Islet of Langerhans (tissue), 1 donor: ENCODE results near the gene NCEH1.
A peak's percentile ranks its signal among the peaks of the same experiment; 100 is the strongest.
"Not testable (repeated sequence)": the region's sequence is repeated elsewhere in the genome, so short reads cannot be mapped to it uniquely, and the experiment has no call there.

Experiments used
- FAIRE-seq: peaks from one replicate; lab custom pipeline; 2011; peaks lifted over from hg19 to GRCh38; lab: Jason Lieb, UNC

The NCEH1 gene

DNA sequence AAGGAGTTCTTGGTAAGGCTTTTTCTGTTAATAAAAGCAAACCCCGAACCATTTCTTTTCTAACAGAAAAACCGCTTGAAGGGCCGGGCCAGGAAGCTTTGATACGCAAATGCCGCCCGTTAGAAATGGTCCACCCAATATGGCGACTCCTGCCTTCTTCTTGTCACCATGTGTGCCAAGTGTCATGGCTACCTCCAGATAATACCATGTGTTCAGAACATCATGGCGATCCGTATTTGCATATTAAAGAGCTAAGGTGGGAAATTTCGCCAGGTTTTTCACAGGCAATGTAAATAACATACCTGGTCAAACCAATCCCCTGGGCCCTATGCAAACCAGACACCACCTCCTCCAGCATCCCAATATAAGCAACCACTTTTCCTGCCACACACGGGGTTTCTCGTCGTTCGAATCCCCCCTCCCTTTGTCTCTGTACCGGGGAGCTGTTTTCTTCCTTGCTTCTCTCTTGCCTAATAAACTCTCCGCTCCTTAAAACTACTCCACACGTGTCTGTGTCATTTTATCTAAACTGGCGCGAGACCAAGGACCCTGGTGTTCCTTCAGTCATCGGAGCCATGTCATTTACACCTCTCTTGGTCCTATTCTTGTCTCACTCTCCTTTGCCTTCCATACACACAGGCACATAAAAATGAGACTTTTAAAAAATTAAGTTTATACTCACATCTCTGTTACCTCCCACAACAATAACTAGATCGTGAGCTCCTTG lies 34.5 kb downstream of the NCEH1 start:
- FAIRE-seq = no peak

DNA sequence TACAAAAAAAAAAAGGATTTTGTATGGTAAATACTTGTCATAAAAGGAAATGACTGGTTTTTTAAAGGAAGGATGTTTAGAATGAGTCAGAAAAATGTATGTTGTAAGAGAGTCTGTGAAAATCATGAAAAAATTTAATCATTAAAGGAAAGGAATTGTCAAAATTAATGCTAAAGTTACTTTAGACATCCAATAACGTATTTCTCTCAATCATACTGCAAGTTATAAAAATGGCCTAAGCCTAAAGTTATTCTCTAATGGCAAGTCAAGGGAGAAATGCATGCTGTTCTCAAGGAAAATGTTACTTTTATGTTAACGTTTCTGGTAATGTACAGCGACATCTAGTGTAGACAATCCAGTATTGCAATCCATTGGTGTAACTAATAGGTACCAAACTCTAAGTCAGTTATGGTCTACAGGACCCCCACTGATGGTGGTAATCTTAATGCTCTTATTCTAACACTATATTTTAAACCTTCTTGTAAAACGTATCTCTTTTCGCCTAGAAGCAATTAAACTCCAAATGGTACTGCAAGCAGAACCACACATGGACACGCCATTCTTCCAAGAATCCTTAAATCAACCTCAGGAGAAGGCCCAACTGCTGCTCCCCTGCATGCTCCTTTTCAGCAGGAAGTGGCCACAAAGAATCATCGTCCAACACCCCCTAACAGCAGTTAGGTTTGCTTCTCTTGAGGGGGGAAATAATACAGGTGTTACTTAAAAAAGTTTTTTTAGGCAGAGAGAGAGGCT lies 35.2 kb downstream of the NCEH1 start:
- FAIRE-seq = peak; percentile 81

DNA sequence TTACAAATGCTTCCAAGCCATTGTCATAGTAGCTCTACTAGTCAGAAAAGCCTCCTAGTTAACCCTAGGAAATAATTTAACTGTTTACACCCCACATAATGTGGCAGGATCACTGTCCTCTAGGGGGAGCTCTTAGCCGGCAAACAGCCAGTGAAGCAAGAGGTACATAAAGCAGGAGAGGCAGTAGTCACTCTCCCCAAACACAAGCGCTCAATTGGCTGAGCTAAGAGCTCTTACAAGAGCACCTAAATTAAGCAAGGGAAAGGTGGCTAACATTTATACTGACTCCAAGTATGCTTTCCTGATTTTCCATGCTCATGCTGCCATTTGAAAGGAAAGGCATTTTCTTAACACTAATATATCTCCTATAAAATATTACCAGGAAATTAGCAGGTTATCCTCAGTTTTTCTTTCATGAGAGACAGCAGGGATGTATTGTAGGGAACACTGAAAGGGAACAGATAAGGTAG lies 37.6 kb downstream of the NCEH1 start:
- no peak for FAIRE-seq

DNA sequence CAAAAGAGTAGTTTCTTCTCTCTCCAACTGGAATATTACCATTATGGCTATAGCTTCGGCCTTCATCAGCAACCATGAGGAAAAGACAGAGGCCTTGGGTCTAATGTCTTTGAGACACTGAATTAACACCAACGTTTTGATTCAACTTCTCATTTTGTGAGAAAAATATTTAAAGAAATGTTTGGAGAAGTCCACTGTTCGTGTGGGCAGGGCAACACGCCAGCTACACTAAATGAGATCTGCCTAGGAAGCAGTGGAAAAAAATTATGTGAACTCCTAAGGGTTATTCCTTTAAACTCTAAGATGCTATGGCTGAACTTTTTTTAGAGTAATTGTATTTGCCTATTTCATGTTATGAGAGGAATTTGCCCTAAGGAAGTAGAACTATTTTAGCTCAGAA lies 41.8 kb downstream of the NCEH1 start:
- no peak for FAIRE-seq

DNA sequence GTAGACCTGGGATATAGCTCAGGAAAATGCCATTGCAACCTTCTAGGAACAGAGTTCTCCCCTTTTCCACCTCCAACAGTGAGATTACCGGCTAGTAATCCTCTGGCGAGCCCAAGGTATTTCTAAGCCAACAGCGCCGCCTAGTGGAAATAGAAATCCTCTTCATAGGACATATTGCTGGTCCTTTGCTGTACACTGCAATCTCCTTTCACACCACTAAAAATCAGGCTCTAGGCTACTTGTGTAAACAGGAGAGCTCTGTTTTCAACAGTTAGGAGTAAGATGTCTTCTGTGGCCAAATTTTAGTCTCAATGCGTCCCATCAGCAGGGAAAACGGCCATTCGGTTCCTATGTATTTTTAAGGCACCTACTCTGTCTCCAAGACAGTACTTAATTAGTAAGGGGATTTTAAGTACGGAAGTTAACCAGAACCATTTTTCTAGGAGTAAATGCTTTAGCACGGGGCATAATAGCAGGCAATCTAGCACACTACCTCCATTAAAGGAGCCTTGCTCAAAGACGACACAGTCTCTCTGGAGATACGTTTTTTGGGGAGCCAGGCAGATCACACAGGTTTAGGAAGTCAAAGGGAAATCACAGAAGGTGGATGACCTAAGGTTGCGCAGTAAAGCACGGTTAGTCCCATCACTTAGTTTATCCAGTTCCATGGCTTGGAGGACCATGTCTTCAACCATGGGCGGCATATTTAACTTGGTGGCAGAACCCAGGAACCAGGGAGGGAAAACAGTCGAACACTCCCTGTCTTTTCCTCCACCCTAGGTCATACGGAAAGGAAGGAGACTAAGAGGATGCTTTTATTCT lies 43.8 kb downstream of the NCEH1 start:
- peak; percentile 88 for FAIRE-seq

DNA sequence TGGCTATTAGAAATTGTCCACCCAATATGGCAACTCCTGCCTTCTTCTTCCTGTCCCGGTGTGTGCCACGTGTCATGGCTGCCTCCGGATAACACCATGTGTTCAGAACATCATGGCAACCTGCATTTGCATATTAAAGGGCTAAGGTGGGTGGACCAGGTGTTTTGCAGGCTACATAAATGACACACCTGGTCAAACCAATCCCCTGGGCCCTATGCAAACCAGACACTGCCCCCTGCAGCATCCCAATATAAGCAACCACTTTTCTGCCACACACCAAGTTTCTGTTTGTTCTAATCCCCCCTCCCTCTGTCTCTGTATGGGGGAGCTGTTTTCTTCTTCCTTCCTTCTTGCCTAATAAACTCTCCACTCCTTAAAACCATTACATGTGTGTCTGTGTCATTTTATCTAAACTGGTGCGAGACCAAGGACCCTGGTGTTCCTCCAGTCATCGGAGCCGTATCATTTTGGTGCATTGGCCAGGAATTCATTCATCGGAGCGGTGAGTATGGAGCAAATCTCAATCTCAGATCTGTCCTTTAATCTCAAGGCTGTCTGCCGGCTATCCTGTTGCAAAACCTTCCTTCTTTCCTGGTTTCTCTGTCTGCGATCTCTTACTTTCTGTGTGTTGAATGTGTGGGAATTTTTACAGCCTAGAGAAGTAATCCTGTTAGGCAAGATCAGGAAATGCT lies 44.5 kb downstream of the NCEH1 start:
- no peak for FAIRE-seq

DNA sequence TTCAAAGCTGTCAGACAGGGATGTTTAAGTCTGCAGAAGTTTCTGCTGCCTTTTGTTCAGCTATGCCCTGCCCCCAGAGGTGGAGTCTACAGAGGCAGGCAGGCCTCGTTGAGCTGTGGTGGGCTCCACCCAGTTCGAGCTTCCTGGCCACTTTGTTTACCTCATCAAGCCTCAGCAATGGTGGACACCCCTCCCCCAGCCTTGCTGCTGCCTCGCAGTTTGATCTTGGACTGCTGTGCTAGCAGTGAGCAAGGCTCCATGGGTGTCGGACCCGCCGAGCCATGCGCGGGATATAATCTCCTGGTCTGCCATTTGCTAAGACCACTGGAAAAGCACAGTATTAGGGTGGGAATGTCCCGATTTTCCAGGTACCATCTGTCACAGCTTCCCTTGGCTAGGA lies 45.4 kb downstream of the NCEH1 start:
- not testable (repeated sequence) for FAIRE-seq

DNA sequence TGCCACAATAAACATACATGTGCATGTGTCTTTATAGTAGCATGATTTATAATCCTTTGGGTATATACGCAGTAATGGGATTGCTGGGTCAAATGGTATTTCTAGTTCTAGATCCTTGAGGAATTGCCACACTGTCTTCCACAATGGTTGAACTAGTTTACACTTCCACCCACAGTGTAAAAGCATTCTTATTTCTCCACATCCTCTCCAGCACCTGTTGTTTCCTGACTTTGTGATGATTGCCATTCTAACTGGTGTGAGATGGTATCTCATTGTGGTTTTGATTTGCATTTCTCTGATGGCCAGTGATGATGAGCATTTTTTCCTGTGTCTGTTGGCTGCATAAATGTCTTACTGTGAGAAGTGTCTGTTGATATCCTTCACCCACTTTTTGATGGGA lies 50.4 kb downstream of the NCEH1 start:
- FAIRE-seq = not testable (repeated sequence)

DNA sequence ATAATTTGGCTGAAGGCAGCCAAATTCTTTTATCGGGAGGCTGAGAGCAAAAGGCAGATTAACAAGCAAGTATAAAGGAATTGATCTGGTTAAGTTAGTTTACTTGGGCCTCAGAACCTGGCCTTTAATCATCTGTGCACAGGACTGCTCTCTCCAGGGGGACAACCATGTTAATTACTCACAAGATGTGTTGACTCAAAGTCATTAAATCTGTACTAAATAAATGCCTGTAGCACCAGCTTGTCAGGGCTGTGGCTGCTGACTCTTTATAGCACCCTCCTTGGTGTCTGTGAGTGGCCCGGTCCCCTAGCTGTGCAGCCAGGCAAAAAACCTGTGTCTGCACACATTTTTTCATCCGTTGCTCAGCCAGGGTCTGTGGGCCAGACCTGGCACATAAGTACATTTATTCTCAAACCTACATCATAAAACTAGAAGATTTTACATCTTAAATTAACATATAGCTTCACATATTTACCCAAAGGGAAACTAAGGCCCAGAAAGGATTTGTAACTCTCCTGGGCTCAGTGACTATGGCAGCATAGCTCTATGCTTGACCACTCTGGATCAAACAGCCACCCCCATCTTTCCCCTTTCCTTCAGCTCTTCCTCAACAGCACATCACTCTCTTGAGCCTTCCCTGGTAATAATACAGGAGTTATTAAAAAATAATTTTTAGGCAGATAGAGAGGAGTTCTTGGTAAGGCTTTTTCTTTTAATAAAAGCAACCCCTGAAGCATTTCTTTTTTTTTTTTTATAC lies 51.4 kb downstream of the NCEH1 start:
- no peak for FAIRE-seq

DNA sequence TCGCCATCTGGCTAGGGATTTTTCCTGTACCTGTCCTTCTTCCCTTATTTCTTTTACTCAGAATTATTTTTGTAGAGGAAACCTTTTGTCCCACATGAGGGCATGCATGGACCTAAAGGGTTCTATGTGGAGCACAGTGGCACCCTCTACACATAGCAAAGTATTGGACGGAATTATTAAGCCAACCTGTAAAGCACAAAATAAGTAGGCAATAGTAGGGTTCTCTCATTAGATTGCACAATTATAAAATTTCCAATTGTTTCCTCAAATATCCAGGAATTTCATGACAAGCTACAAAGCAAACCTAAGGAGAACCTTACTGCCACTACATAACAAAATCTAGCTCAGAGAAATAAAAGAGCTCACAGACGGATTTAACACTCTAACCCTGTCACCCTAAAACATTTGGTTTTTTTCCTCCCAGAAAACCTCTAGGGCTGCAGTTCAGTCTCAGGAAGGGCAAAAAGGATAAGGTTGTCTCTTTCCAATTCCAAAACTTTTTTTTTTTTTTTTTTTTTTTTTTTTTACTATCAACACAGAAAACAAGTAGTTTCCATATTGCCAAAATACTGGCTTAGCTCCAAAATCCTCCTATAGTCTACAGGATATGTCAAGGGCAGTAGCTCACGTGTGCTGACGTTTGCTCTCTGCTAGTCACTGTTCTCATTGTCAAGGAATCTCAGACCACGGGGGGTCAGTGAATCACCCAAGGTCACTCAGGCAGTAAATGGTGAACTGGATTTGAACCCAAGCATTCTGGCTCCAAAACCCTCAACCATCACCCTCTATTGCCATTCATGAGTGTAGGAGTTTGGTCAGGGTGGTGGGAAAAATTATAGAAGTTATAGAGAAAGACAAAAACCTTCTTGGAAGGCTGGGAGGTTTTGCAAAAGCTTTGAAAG lies 52.3 kb downstream of the NCEH1 start:
- no peak for FAIRE-seq

DNA sequence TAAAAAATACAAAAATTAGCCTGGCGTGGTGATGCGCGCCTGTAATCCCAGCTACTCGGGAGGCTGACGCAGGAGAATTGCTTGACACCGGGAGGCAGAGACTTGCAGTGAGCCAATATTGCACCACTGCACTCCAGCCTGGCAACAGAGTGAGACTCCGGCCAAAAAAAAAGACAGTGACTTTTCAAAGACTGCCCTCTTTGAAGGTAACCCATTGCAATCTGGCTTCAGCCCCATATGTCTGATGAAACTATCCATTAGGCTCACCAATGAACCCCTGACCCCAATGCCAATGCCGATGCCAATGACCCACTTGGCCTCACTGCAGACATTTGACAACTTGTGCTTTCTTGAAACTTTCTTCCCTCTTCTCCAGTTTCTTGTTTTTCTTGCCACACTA lies 54.3 kb downstream of the NCEH1 start:
- no peak for FAIRE-seq

DNA sequence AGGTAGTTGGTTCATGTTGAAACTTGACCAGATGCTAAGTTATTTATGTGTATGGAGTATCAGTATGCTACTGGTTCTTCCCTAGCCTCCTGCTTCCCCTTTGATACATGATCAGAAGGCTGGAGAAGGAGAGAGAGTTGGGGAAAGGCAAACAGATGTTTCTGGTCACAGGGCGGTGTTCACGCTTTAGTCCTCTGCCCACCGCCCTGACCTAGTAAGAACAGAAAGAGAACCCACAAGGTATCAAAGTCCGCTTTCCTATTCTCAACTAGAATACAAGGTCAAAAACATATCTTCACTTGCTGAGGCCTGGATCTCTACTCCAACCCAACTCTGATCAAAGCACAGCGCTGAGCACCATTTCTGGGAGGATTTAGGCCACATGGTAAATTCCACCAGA lies 55.5 kb downstream of the NCEH1 start:
- no peak for FAIRE-seq

DNA sequence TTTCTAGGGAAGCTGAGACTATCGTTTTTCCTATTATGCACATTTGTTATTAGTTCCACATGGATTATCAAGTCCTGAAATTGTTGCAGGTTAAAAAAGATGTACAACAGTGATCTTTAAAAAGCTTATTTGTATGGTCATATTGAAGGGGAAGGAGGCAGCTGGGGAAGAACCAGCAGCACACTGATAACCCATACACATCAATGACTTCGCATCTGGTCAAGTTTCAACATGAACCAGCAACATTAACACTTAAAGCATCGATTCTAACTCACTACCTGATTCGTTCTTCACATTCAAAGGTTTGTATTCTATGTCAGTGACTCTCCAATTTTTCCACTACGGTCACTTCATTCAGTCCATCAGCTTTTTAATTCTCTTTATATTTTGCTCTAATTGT lies 56.4 kb downstream of the NCEH1 start:
- peak; percentile 41 for FAIRE-seq

DNA sequence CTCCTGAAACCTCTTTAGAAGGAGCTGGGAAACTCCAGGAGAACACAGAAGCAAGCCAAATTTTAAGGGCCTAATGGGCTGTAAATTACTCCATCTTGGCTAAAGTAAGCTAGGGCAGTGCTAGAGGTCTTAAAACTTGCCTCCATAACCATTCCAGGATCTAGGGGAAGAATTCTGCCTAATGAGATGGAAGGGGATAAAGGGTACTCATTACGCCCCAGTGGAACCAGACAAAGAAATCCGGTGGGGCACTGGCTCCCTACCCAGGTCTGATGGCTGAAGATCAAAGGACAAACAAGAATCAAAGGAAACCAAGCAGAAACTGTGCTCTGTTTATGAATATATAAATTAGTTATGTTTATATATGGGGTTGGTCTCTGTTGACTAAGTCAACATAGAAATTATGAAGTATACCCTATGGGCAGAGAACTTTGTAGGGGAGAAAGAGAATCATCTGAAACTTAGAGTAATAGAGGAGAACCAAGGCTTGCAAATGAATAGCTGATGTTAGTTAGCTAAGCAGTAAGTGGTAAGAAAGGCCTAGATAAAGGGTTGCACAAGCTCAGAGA lies 57.8 kb downstream of the NCEH1 start:
- FAIRE-seq = no peak

DNA sequence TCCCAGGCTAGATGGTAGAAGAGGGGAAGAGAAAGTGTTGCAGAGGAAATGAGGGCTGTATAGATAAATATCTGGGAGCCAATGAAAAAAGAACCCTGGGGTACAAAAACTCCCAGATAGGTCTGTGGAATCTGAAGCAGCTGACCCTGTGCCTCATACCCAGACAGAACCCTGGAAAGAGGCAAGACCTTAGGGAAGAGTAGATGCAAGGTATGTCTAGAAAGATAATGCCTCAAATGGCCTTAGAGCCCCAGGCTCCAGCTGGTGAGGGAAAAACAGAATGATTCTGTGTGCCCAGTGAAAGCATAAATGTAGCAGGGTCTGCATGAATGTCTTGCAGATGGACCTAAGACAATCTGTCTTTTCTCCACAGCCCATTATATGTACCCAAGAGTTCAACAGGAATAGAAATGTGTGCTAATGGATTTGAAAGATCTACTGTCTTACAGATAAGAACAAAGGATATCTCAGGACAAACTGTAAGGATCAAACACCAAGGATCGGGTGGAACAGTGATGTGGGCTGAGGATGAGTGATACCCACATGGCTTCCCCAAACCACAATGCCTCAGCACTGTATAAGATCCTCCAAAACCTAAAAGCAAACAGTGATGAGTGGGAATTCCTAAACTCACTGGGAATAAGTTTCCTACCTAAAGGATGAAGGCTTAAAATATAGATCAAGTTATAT lies 58.8 kb downstream of the NCEH1 start:
- no peak for FAIRE-seq

DNA sequence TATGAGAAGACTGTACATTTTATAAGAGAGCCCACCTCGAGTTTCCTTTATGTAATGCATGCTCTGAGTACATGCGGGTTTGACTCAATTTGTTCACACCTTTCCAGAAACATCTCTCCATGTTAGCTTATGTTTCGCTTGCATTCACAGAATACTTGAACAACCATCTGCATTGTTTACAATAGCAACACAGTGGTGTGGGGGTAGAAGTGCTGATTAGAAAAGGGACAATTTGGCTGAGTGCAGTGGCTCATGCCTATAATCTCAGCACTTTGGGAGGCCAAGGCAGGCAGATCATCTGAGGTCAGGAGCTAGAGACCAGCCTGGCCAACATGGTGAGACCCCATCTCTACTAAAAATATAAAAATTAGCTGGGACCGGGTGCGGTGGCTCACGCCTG lies 60.9 kb downstream of the NCEH1 start:
- FAIRE-seq = no peak

DNA sequence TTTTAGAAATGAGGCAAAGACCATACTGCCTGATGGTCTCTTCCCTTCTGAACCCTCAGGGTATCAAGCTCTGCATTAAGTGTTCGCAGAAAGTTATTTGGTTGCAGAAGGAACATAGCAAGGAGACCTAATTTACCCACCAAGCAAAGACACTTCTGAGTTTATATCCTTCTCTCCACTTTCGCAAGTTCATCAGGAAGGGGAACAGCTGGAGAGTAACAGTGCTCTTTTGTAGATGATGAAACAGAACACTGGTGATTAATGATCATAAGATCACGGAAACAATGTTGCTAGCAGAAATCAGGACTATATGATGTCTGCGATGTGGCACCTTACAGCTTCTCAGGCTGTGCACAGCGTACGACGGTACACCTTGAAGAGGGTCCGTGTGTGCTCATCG lies 62.1 kb downstream of the NCEH1 start:
- no peak for FAIRE-seq

DNA sequence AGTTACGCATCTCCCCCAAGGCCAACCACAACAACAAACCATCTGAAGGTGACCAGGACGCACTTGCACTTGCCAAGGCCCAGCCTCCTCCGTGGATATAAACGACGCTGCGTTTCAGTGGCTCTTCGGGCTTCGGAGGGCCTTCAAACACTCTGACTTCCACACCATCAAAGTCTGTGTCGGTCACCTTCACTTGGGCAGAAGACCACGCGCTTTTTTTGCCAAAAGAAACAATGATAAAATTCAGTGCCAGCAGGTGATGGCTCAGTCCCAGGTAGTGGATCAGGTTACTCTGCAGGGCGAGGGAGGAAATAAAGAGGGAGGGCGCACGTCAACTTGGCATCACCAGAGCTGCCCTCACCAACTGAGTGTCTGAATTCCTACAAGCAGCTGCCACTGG lies 63.0 kb downstream of the NCEH1 start:
- no peak for FAIRE-seq

DNA sequence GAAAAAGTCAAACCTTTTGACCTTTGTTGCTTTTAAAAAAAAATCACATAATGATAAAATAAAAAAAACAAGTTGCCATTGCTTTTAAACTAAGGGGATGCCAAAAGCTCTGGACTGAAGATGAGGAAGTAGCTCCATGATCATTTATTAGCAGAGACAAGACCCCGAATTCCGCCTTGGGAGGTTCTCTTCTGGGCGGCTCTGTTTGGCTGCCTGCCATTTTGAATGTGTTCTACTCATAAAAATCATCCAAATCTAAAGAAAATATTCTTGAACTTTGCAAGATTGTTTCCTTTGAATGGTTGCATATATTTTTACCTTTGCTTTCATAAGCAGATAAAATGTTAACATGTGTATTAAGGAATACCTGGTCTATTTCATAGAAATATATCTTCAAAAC lies 63.8 kb downstream of the NCEH1 start:
- no peak for FAIRE-seq
